Measurements from ENCODE around the gene DNAAF9.

DNAAF9 gene

GRCh38 chr20:3407040-3407770, at the start of gene DNAAF9:
Gene DNAAF9, minus strand, starts transcription at chr20:3407669. Its CDS starts 112 bp downstream, at chr20:3407557.
- H3K4me3 ChIP-seq (ENCODE audit: low read depth, low read length), result peak within 1 kb of the TSS; percentile 89
- TF ChIP-seq, protein P1, sequence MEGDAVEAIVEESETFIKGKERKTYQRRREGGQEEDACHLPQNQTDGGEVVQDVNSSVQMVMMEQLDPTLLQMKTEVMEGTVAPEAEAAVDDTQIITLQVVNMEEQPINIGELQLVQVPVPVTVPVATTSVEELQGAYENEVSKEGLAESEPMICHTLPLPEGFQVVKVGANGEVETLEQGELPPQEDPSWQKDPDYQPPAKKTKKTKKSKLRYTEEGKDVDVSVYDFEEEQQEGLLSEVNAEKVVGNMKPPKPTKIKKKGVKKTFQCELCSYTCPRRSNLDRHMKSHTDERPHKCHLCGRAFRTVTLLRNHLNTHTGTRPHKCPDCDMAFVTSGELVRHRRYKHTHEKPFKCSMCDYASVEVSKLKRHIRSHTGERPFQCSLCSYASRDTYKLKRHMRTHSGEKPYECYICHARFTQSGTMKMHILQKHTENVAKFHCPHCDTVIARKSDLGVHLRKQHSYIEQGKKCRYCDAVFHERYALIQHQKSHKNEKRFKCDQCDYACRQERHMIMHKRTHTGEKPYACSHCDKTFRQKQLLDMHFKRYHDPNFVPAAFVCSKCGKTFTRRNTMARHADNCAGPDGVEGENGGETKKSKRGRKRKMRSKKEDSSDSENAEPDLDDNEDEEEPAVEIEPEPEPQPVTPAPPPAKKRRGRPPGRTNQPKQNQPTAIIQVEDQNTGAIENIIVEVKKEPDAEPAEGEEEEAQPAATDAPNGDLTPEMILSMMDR (IDR thresholded peaks at IDR 0.05; ENCODE audit: insufficient read depth, low read depth, low read length, missing control alignments), result peak; percentile 25
- DNase-seq (ENCODE audit: low read depth), result peak; percentile 38

- TF ChIP-seq, protein P1 (IDR thresholded peaks at IDR 0.05; ENCODE audit: insufficient read depth, low read depth, low read length, missing control alignments), result no peak
These were observed 49.2 kb upstream of the DNAAF9 start for GRCh38 chr20:3456648-3457047.

DNA sequence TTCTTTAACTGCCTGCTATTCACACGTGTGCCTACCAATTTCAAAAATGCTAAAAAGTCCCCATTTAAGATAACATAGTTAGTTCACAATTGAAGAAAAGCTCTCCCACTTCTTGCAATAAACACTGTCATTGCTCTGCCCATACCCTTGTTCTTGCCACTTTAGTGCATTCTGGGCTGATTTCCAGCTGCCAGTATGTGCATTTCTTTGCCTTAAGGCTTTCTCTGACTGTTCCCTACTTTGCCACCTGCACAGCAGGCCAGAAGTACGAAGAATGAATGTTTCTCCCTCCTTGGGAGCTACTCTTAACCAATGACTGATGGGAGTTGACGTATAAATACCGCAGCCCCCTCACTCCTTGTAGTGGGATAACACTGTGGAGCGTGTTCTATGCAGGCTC, 47.4 kb upstream of the DNAAF9 start:
- DNase-seq (ENCODE audit: low read depth), result no peak
- TF ChIP-seq, protein P1 (IDR thresholded peaks at IDR 0.05; ENCODE audit: insufficient read depth, low read depth, low read length, missing control alignments), result no peak
- no peak overlapping the region for H3K4me3 ChIP-seq (ENCODE audit: low read depth, low read length)

More at GRCh38 chr20:3456648-3457047, 49.2 kb upstream of the DNAAF9 start:
- no peak overlapping the region for H3K4me3 ChIP-seq (ENCODE audit: low read depth, low read length)
- no peak for DNase-seq (ENCODE audit: low read depth)

GRCh38 chr20:3452690-3453089, 45.2 kb upstream of the DNAAF9 start:
- DNase-seq (ENCODE audit: low read depth), result no peak
- TF ChIP-seq, protein P1 (IDR thresholded peaks at IDR 0.05; ENCODE audit: insufficient read depth, low read depth, low read length, missing control alignments), result no peak
- no peak overlapping the region for H3K4me3 ChIP-seq (ENCODE audit: low read depth, low read length)

GRCh38 chr20:3452136-3452535, 44.7 kb upstream of the DNAAF9 start:
- no peak overlapping the region for H3K4me3 ChIP-seq (ENCODE audit: low read depth, low read length)
- TF ChIP-seq, protein P1 (IDR thresholded peaks at IDR 0.05; ENCODE audit: insufficient read depth, low read depth, low read length, missing control alignments), result no peak
- no peak for DNase-seq (ENCODE audit: low read depth)

- no peak for DNase-seq (ENCODE audit: low read depth)
- H3K4me3 ChIP-seq (ENCODE audit: low read depth, low read length), result no peak overlapping the region
- TF ChIP-seq, protein P1 (IDR thresholded peaks at IDR 0.05; ENCODE audit: insufficient read depth, low read depth, low read length, missing control alignments), result no peak
These were observed 41.9 kb upstream of the DNAAF9 start for GRCh38 chr20:3449319-3449718.

DNA sequence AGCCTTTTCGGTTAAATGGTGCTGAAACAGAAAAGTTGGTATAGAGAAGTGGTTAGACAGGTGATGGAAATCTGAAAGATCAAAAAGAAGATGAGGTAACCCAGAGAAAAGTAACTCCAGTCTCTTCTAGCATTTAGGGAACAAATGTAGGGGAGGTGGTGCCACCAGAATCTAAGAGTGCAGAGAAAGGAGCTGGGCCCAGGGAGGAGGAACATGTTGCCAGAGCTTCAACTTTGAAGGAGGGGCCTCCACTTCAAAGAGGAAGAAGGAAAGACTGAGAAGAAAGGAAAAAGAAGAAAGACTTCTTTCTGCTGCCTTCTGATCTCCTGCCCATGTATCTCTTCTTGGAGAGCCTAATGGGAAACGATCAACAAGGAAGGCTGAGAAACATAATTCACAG, 39.9 kb upstream of the DNAAF9 start:
- no peak for DNase-seq (ENCODE audit: low read depth)
- H3K4me3 ChIP-seq (ENCODE audit: low read depth, low read length), result no peak overlapping the region
- TF ChIP-seq, protein P1 (IDR thresholded peaks at IDR 0.05; ENCODE audit: insufficient read depth, low read depth, low read length, missing control alignments), result no peak
